Thyroid gland (tissue), 4 donors: ENCODE measurements around the gene ABCC11. TPM values are rescaled to one million over a fixed set of nuclear protein-coding genes. Genes with fewer than 3 reads are reported as not detected.

ENCODE experiments used
- DNase-seq, 2 donors: peaks; one replicate each; pipeline ENCODE4 v3.0.0-alpha.2; 2019
- H3K27ac ChIP-seq, 3 donors: fragments of 200-600 bp; sonication (generic); 1 replicate in 2 of 3; 2 replicates in 1 of 3; pipeline ENCODE4 v1.5.1; 2016 to 2019; ENCODE audit warnings: mild to moderate bottlenecking in 1 of 3, moderate library complexity in 1 of 3
- H3K27me3 ChIP-seq: fragments of 200-600 bp; sonication (generic); one replicate; pipeline ENCODE4 v1.5.1; 2019
- H3K36me3 ChIP-seq, 2 donors: fragments of 200-600 bp; sonication (generic); one replicate each; pipeline ENCODE4 v1.5.1; 2016 to 2019
- H3K4me1 ChIP-seq, 2 donors: fragments of 200-600 bp; sonication (generic); one replicate each; pipeline ENCODE4 v1.5.1; 2017 to 2019
- H3K4me3 ChIP-seq, 3 donors: fragments of 200-600 bp; sonication (generic); replicated peaks in 1 of 3; 1 replicate in 2 of 3; 2 replicates in 1 of 3; pipeline ENCODE4 v1.5.1; 2016; ENCODE audit warnings: mild to moderate bottlenecking in 1 of 3
- H3K9me3 ChIP-seq: fragments of 200-600 bp; sonication (generic); one replicate; pipeline ENCODE4 v1.5.1; 2017
- POLR2A ChIP-seq, 2 donors: fragments of 450-650 bp; IDR thresholded peaks; one replicate each; pipeline ENCODE4 v1.6.1; 2017; ENCODE audit warnings: antibody characterized with exemption in 2 of 2, mild to moderate bottlenecking in 2 of 2, moderate library complexity in 1 of 2
- WGBS, 2 donors: methylation state at CpG; one replicate each; pipeline ENCODE4 v1.1.5; 2017; 5-methylcytosine and 5-hydroxymethylcytosine counted together
- intact Hi-C: fragments of 100-400 bp; cut with DNase I; formaldehyde crosslinking; loops from one replicate; pipeline ENCODE4 v1.15.1; 2023
- total RNA-seq, 4 donors: library from RNA; depleted of rRNA; stranded (reverse); fragments of >200 nt; gene quantifications; one replicate each; pipeline ENCODE4 v1.2.3, GENCODE V29; 2016
- TF ChIP-seq, protein P1 (sequence below), 6 experiments: fragments of 200-600 bp in 3 of 6; fragments of 450-650 bp in 3 of 6; sonication (generic) in 3 of 6; IDR thresholded peaks; one replicate each; pipeline ENCODE4 v1.5.1; 2016 to 2019; ENCODE audit warnings: antibody characterized with exemption in 6 of 6, mild to moderate bottlenecking in 2 of 6, inconsistent platforms in 1 of 6, moderate library complexity in 1 of 6

ABCC11 gene
- under 1 TPM in 1 of 4 donors, not detected in 3; 0.27 TPM for total RNA-seq

DNA sequence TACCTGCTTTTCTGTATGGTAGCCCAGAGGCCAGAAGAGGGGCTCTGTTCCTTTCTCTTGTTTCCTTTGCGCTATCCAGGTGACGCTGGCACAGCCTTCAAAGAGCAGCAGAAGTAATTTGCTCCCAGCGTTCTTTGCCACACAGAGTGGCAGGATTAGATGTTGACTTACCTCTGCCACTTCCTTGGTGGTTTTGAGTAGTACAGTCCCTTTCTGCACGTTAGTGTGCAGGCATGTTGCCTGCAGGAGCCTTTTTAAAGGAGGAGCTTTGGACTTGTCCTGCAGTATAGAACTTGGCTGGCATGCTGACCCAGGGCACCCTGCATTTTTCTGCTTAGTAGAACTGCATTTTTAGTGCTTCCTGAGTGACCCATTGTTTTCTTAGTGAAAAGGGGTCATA, at the start of gene ABCC11:
ABCC11 (minus strand) TSS at position 229 of the 400 bp plus-strand sequence. CDS start 15,618 bp downstream, outside the sequence.
- intact Hi-C loops = no loop called here
- H3K27ac ChIP-seq = peak within 1 kb of the TSS; percentile 84 to 87 (median 87)
- peak within 1 kb of the TSS in 1 of 3 donors; percentile 10 for H3K4me3 ChIP-seq

DNA sequence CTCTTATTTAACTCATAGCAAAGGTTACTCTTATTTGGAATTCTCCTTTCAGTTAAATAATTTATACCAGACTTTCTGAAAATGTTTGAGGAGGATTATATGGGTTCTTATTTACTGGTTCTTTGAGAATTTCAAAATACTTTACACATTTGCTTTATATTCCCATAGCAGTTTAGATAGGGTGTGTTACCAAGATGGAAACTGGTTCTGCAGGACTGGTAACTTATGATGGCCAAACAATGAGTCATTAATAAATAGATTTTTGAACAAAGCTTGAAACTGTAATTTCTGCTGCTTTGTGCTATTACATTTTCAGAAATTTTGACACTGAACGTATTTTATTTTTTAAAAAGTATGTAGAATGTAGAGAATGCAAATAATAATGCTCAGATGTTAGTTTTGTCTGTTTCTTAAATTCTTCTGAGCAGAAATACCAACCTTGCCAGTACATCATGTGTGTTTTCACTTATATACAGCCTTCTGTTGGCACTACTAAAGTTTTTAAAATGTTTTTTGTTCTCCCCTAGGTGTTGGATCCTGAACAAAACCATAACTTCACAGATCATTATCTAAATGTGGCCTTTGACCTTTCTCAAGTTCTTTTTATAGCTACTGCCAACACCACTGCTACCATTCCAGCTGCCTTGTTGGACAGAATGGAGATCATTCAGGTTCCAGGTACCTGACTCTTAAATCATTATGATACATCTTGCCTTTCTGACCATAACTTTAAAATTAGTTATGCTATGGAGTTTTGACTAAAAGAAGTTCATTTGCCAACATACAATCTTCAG, 48.3 kb upstream of the ABCC11 start:
- intact Hi-C loops = no loop called here
- no peaks in the 10 kb centered on the region for H3K27me3 ChIP-seq
- H3K9me3 ChIP-seq = no peaks in the 10 kb centered on the region
- no peak overlapping the region for H3K4me3 ChIP-seq
- peaks cover 19 to 30% of the 10 kb centered on the region in 2 donors for H3K4me1 ChIP-seq
- 94 to 100% methylated on average over 1 of the region's 1 CpG for WGBS, 2 donors
- H3K27ac ChIP-seq = no peak overlapping the region
- TF ChIP-seq, protein P1, sequence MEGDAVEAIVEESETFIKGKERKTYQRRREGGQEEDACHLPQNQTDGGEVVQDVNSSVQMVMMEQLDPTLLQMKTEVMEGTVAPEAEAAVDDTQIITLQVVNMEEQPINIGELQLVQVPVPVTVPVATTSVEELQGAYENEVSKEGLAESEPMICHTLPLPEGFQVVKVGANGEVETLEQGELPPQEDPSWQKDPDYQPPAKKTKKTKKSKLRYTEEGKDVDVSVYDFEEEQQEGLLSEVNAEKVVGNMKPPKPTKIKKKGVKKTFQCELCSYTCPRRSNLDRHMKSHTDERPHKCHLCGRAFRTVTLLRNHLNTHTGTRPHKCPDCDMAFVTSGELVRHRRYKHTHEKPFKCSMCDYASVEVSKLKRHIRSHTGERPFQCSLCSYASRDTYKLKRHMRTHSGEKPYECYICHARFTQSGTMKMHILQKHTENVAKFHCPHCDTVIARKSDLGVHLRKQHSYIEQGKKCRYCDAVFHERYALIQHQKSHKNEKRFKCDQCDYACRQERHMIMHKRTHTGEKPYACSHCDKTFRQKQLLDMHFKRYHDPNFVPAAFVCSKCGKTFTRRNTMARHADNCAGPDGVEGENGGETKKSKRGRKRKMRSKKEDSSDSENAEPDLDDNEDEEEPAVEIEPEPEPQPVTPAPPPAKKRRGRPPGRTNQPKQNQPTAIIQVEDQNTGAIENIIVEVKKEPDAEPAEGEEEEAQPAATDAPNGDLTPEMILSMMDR (IDR thresholded peaks at IDR 0.05) = no peak
- no peak for TF ChIP-seq POLR2A (IDR thresholded peaks at IDR 0.05)
- H3K36me3 ChIP-seq = peaks cover 9 to 15% of the 10 kb centered on the region in 2 donors
- DNase-seq = no peak

More for the DNA sequence above, at the start of gene ABCC11:
- 26 to 35% methylated on average over 4 of the region's 4 CpGs for WGBS, 2 donors
- no peak for TF ChIP-seq POLR2A (IDR thresholded peaks at IDR 0.05)
- TF ChIP-seq, protein P1 (IDR thresholded peaks at IDR 0.05) = no peak
- Histone ChIP-seq H3K36me3 (no peaks in the 10 kb centered on the region), H3K27me3 (no peaks in the 10 kb centered on the region), H3K9me3 (no peaks in the 10 kb centered on the region), H3K4me1 (peaks cover 43 to 44% of the 10 kb centered on the region in 2 donors)
- peak; percentile 28 to 52 for DNase-seq

DNA sequence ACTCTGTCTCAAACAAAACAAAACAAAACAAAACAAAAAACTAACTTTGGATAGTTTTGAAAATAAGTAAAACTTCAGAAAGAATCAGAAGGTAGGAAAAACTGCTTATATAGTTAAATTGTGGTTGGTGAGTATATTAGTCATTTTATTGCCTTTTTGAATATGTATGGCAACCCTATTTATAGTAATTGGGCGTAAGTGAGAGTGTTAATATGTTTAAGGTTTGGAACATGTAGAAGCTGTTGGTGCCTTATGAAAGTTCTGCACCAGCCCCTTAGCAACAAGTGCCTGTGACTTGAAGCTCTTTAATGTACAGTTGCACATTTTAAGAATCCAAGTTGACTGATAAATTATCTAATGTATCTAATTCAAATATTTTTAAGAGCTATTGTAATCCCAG, 47.4 kb upstream of the ABCC11 start:
- intact Hi-C loops = no loop called here
- Histone ChIP-seq H3K9me3 (no peaks in the 10 kb centered on the region), H3K36me3 (peaks cover 9 to 15% of the 10 kb centered on the region in 2 donors), H3K4me1 (peaks cover 18 to 20% of the 10 kb centered on the region in 2 donors), H3K27ac (no peak overlapping the region), H3K4me3 (no peak overlapping the region), H3K27me3 (no peaks in the 10 kb centered on the region)
- TF ChIP-seq POLR2A (IDR thresholded peaks at IDR 0.05) = no peak
- TF ChIP-seq, protein P1 (IDR thresholded peaks at IDR 0.05) = no peak
- WGBS, 2 donors = 88 to 98% methylated on average over 1 of the region's 1 CpG
- no peak for DNase-seq

DNA sequence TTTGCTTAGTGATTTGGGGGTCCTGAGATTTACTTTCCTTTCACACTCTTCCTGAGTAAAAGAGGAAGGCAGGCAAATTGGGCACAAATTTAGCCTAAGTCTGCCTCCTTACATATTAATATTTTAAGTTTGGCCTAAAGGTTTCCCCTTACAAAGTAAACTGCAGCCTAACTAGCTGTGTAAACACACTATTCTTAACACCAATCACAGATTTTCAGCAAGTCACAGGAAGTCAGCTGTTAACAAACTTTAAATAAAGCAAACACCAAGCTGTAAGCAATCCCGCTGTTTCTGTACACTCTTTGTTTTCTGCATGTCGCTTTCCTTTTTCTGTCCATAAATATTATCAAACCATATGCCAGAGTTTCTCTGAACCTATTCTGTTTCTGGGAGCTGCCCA, 45.1 kb upstream of the ABCC11 start:
- 84 to 86% methylated on average over 2 of the region's 2 CpGs for WGBS, 2 donors
- Histone ChIP-seq H3K27ac (no peak overlapping the region), H3K4me3 (no peak overlapping the region), H3K36me3 (peaks cover 9 to 17% of the 10 kb centered on the region in 2 donors), H3K4me1 (peaks cover 11 to 12% of the 10 kb centered on the region in 2 donors), H3K9me3 (no peaks in the 10 kb centered on the region), H3K27me3 (no peaks in the 10 kb centered on the region)
- intact Hi-C loops = no loop called here
- TF ChIP-seq POLR2A (IDR thresholded peaks at IDR 0.05) = no peak
- TF ChIP-seq, protein P1 (IDR thresholded peaks at IDR 0.05) = no peak
- no peak for DNase-seq

DNA sequence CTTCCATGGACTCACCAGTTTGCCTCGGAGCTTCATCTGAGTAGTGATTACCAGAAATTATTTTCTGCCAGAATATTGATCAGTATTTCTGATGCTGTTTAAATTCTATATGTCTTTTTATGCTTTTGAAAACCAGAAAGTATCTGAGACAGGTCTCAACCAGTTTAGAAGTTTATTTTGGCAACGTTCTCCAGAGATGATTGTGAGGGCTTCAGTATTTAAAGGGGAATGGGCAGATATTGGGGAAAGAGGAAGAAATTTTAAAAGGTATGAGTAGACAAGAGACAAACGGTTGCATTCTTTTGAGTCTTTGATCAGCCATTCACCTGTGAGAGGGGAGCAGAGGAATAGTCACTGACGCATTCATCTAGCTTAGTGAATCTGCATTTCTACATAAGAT, 44.4 kb upstream of the ABCC11 start:
- Histone ChIP-seq H3K27me3 (no peaks in the 10 kb centered on the region), H3K4me1 (peaks cover 11 to 12% of the 10 kb centered on the region in 2 donors), H3K9me3 (no peaks in the 10 kb centered on the region), H3K36me3 (peaks cover 5 to 17% of the 10 kb centered on the region in 2 donors), H3K4me3 (no peak overlapping the region), H3K27ac (no peak overlapping the region)
- 77 to 78% methylated on average over 4 of the region's 4 CpGs for WGBS, 2 donors
- DNase-seq = no peak
- intact Hi-C loops = no loop called here
- TF ChIP-seq POLR2A (IDR thresholded peaks at IDR 0.05) = no peak
- TF ChIP-seq, protein P1 (IDR thresholded peaks at IDR 0.05) = no peak
